AG04450 (cell line): Measurements from ENCODE around the gene BLOC1S4. TPM values are rescaled to one million over a fixed set of nuclear protein-coding genes. Genes with fewer than 3 reads are reported as not detected.

Source experiments
- CTCF ChIA-PET: fragments of 300-600, 350-600 bp; formaldehyde crosslinking; extraction: SDS; loops from one replicate; lab custom pipeline; 2022; ENCODE audit warnings: antibody characterized with exemption, inconsistent platforms; lab: Charles Lee
- POLR2A ChIA-PET: fragments of 350-600 bp; formaldehyde crosslinking; extraction: SDS; loops from one replicate; lab custom pipeline; 2021; ENCODE audit warnings: antibody characterized with exemption, inconsistent platforms; lab: Yijun Ruan, JAX
- DNase-seq: peaks from one replicate; pipeline ENCODE4 v3.0.0-alpha.2; 2011; ENCODE audit warnings: low read depth, low spot score
- H3K27ac ChIP-seq: one replicate; pipeline ENCODE4 v1.5.1; 2012; ENCODE audit warnings: low read depth, low read length, control low read depth
- H3K27me3 ChIP-seq: one replicate; pipeline ENCODE4 v1.6.0; 2012; ENCODE audit warnings: low read length; ENCODE audit not compliant: control insufficient read depth, insufficient read depth
- H3K4me3 ChIP-seq: 2 replicates; pipeline ENCODE4 v1.5.1; 2011; ENCODE audit warnings: mild to moderate bottlenecking, low read depth, low read length, control low read depth
- H3K9me3 ChIP-seq: 2 replicates; pipeline ENCODE4 v1.5.1; 2012; ENCODE audit warnings: low read length; ENCODE audit not compliant: control insufficient read depth, insufficient read depth
- polyA plus RNA-seq: library from polyadenylated mRNA; depleted of rRNA; stranded (reverse); fragments of >200 nt; gene quantifications from 2 replicates; pipeline ENCODE4 v1.2.3, GENCODE V29; 2011
- TF ChIP-seq, protein P1 (sequence below): IDR thresholded peaks from 2 replicates; pipeline ENCODE4 v1.5.1; 2011; ENCODE audit warnings: low read depth, low read length, control low read depth, inconsistent platforms

The BLOC1S4 gene
- polyA plus RNA-seq, 1 experiment = 14.5 TPM

DNA sequence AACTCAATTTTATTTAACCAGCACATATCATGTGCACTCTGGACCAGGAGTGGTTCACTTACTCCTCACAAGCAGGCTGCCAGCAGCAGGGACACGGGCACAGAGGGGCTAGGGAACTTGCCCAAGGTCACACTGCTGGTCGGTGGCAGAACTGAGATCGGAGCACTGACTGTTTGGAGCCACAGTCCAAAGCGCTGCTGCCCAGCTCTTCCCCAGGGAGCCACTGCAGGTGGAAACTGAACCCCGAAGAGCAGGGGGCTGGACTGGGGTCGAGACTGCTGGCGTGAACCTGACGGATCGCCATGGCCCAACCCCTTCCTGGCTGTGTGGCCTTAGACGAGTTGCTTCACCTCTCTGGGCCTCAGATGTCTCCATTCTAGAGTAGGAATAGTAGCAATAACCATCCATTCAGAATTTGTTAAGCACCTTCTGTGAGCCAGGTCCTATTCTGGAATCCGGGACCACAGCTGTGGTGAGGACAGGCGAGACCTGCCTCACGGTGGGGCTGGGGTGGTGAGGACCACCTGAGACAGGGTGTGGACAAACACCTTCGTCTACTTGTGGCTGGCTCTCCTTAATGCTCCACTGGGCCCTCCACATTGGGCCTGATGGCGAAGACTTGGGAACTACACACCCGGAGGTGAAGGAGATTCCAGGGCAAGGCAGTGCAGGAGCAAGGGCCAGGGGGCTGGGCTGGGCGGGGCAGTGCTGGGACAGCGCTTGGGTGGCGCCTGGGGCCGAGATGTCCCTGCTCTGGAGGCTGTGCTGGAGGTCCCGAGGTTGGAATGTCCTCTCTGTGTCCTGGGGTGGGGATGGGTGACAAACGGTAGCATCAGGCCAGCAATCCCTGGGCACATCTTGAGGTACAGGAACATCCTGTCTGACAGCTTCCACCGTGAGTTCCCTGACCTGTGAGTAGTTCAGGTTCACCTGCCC, 34.6 kb downstream of the BLOC1S4 start:
- Histone ChIP-seq H3K27ac (no peak overlapping the region), H3K9me3 (no peaks in the 10 kb centered on the region; the same call in 1 of the 2 replicates), H3K4me3 (no peak overlapping the region), H3K27me3 (no peaks in the 10 kb centered on the region)
- CTCF ChIA-PET = no interaction called here
- POLR2A ChIA-PET = interaction anchor here (1.1 kb wide), 1 partner anchor 11 kb away, joined by 5 read pairs; no protein-coding TSS in a partner anchor
- TF ChIP-seq, protein P1, sequence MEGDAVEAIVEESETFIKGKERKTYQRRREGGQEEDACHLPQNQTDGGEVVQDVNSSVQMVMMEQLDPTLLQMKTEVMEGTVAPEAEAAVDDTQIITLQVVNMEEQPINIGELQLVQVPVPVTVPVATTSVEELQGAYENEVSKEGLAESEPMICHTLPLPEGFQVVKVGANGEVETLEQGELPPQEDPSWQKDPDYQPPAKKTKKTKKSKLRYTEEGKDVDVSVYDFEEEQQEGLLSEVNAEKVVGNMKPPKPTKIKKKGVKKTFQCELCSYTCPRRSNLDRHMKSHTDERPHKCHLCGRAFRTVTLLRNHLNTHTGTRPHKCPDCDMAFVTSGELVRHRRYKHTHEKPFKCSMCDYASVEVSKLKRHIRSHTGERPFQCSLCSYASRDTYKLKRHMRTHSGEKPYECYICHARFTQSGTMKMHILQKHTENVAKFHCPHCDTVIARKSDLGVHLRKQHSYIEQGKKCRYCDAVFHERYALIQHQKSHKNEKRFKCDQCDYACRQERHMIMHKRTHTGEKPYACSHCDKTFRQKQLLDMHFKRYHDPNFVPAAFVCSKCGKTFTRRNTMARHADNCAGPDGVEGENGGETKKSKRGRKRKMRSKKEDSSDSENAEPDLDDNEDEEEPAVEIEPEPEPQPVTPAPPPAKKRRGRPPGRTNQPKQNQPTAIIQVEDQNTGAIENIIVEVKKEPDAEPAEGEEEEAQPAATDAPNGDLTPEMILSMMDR = no peak
- no peak for DNase-seq

GRCh38 chr4:6751611-6752485, 35.9 kb downstream of the BLOC1S4 start:
- TF ChIP-seq, protein P1 = no peak
- POLR2A ChIA-PET = no interaction called here
- Histone ChIP-seq H3K27ac (no peak overlapping the region), H3K27me3 (no peaks in the 10 kb centered on the region), H3K9me3 (no peaks in the 10 kb centered on the region; the same call in 1 of the 2 replicates), H3K4me3 (no peak overlapping the region)
- DNase-seq = no peak
- CTCF ChIA-PET = no interaction called here

DNA sequence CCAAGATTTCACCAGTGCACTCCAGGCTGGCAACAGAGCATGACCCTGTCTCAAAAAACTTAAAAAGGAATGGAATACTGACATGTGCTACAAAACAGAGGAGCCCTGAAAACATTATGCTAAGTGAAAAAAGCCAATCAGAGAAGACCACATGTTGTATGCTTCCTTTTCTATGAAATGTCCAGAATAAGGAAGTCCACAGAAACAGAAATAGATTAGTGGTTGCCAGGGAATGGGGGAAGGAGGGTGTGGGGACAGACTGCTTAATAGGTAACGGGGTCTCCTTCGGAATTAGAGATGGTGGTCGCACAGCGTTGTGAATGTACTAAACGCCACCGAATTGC, 36.5 kb downstream of the BLOC1S4 start:
- no peak overlapping the region for H3K4me3 ChIP-seq
- DNase-seq = no peak
- POLR2A ChIA-PET = no interaction called here
- H3K27me3 ChIP-seq = no peaks in the 10 kb centered on the region
- CTCF ChIA-PET = no interaction called here
- no peaks in the 10 kb centered on the region; the same call in 1 of the 2 replicates for H3K9me3 ChIP-seq
- TF ChIP-seq, protein P1 = no peak
- no peak overlapping the region for H3K27ac ChIP-seq

DNA sequence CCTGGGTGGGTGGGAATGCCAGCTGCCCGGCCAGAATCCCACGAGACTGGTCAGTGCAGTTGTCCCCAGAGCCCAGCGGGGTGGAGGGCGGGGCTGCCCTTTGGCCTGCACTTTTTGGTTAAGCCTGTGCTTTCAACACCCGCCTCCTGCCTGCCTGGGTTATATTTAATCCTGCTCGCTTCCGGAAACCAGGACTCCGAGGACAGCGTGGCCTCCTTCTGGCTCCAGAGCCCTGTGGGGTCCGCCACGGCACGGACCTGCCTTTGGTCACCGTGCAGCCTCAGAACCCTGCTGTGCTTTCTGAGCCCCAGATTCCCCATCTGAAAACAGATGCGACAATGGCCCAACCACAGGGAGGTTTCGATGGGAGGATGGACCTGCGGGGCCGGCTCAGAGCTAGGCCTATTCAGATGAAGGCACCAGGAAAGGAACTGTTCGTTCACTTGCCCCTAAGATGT, 37.2 kb downstream of the BLOC1S4 start:
- POLR2A ChIA-PET = no interaction called here

More for the DNA sequence above, 37.2 kb downstream of the BLOC1S4 start:
- TF ChIP-seq, protein P1 = no peak
- Histone ChIP-seq H3K9me3 (no peaks in the 10 kb centered on the region; the same call in 1 of the 2 replicates), H3K27me3 (no peaks in the 10 kb centered on the region), H3K27ac (no peak overlapping the region), H3K4me3 (no peak overlapping the region)
- CTCF ChIA-PET = no interaction called here
- no peak for DNase-seq
